Renal cortex interstitium (tissue), 11 donors: ENCODE data around the gene CMSS1. TPM values are rescaled to one million over a fixed set of nuclear protein-coding genes. Genes with fewer than 3 reads are reported as not detected.
A peak's percentile ranks its signal among the peaks of the same experiment; 100 is the strongest.

Experiments used
- DNase-seq, 11 donors: peaks; one replicate each; pipeline ENCODE4 v3.0.0-alpha.2; 2013; ENCODE audit warnings: low read depth in 9 of 11, low spot score in 4 of 11; ENCODE audit errors: extremely low read depth in 1 of 11
- polyA plus RNA-seq, 3 donors: library from polyadenylated mRNA; unstranded; fragments of 120-200 nt; gene quantifications; one replicate each; pipeline ENCODE4 v1.2.1, GENCODE V29; 2013; ENCODE audit not compliant: insufficient read length in 3 of 3

CMSS1 gene
- polyA plus RNA-seq, 3 donors = 43.2 to 47.4 (median 44.5) TPM

- DNase-seq = no peak
Measured at GRCh38 chr3:99867594-99868310, 50.1 kb downstream of the CMSS1 start.

DNA sequence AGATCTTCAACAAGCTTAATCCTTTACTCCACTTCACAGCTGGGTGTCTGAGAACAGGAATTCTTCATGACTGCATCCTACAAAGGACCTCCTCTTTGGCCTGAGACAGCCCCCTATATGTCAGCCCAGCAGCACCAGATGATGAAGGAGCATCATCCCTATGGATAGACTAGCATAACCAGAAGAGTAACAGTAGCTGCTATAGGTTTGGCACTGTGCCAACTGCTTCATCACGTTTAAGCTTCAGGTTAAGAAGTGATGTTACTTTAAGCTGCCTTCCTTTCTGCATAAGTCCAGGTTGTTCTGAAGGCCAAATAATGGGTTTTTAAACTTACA lies 50.6 kb downstream of the CMSS1 start:
- DNase-seq = no peak

- DNase-seq = peak in 3 of 11 donors; percentile 40 to 57 (median 54)
Measured at GRCh38 chr3:99869621-99870020, 52.0 kb downstream of the CMSS1 start.

DNA sequence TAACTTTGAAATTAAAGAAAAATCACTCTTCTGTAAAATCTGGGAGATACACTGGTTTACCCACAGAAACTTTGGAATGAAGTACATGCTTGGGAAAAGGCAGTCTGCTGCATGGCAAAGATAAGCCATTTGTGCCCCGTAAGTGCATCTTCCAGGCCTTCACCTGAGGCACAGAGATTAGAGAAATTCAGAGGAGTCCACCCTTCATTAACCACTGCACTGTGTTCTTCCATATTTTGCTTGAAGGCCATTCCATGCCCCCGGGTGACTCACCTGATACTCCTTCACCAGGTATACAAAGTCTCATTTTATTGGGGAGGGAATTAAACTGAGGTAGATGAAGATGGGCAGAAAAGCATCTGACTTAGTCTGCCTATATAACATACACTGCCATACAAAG lies 53.0 kb downstream of the CMSS1 start:
- no peak for DNase-seq

DNA sequence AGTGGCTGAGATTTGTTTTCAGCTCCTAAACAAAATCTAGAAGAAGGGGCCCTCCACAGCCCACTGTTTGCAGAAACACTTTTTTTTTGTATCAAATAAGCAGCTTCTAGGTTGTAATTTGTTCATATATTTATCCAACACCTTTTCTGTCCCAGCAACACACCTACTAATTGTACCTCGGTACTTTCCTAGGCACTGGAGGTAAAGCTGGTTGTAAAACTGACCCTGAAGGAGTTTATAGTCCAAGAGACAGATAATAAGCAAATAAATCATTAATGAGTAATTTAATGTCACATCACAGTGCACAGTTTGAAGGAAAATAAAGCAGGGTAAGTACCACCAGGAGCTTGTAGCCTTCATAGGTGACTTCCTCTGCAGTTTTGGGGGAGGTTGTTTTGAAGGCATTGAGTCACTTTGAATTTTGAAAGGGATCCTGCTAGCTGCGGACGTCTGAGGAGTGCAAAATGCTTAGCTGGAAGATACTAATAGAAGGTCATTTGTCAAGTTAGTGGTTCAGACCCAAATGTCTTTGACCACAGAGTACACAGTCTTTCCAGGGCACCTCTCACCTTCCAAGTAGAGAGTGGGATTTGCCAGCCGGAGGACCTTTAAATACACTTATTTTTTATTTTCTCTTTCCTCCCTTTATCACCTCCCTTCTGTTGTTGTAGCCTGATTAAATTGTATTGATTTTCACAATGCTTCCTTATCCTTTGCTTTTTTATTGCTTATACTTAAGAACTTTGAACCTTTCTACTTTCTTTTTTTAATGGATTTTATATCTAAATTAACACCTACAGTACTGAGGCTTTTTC lies 53.8 kb downstream of the CMSS1 start:
- DNase-seq = no peak

GRCh38 chr3:99872923-99873254 lies 55.2 kb downstream of the CMSS1 start:
- DNase-seq = no peak

DNA sequence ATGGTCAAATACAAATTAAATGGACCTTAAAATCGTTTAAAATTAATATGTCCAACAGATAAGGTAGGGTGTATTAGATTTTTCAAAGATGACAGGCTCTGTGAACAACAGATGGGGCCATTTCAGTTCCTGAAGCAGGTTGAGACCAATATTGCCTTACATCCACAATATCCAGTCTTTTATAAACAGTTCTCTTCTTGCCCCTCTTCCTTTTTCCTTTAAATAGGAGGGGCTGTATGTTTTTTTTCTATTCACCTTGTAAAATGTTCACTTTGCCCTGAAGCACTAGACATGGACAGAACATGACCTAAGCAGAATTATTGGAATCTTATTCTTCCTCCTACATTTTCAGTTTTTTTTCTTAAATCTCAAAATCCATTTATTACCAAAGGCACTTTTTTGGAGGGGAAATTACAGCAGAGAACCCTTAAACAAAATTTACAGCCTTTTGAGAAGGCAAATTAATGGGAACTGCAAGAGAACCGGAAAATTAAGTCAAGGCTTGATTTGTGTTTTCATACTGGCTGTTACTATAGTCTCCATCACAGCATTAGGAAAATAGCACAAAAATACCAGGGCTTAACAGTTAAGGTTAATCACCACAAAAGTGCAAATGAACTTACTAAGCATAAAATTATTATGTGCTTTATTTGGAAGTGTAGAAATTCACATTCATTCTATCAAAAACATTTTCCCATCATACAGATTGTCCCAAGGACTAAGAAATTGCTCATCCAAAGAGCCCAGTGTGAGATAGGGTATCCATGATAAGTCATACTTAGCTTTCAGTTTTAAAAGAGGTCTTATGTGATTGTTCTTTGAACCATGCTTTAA lies 55.8 kb downstream of the CMSS1 start:
- peak in 1 of 11 donors; percentile 41 for DNase-seq

GRCh38 chr3:99874237-99875002 lies 56.8 kb downstream of the CMSS1 start:
- DNase-seq = no peak

DNA sequence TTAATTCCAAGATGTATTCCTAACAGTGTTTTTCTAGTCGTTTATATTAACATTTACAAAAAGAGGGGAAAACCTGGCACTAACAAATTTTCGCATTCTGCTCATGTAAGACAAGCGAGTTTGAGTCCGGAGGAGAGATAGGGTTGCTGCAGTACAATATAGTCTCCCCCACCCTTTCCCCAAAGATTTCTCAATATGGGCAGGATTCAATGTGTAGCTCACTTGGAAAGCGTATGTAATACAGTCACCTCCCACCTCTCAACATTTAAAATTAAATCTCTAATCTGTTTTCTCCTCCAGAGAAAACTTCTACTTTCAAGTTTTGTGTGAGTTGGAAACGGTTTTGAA lies 57.9 kb downstream of the CMSS1 start:
- DNase-seq = no peak

GRCh38 chr3:99875929-99876841 lies 58.5 kb downstream of the CMSS1 start:
- peak in 10 of 11 donors; percentile 68 to 83 (median 82) for DNase-seq

DNA sequence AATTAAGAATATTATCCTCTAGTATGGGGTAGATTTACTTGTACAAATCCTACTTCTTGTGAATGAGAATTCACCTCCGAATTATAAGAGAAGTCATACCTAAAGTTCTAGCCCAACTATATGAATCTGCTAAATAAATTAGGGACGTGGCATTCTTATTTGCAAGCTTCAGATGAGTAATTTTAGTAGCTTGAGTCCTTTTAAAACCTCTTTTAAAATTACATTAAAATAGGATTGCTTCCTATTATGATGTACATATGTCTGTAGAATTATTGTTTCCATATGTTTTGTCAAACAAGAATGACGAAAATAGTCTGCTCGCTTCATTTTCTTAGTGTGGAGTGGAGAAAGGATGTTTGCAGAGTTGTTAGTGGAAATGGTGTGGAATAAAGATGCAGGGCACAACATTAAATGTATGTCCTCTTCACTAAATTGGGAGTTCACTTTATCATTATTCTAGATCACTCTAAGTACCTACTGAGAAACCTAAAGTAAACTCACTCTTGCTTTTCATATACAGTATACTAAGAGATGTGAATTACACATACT lies 59.4 kb downstream of the CMSS1 start:
- DNase-seq = no peak

DNA sequence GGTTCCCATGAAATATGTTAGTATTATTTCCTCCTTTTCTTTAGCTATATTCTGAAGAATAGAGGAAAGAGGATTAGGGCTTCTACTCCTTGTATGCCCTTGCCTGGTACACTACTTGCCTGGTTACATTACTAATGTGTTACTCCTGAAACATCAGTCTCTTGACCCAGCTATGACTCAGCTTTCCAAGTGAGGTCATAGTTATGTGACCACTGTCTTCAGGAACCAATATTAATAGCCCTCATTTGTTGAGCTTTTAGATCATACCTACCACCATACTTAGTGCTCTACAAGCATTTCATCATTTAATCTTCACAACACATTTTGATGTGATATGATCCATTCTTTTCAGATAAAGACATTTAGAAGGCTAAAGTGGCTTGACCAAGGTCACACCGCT lies 60.3 kb downstream of the CMSS1 start:
- DNase-seq = no peak

GRCh38 chr3:99879275-99879674 lies 61.6 kb downstream of the CMSS1 start:
- DNase-seq = no peak

DNA sequence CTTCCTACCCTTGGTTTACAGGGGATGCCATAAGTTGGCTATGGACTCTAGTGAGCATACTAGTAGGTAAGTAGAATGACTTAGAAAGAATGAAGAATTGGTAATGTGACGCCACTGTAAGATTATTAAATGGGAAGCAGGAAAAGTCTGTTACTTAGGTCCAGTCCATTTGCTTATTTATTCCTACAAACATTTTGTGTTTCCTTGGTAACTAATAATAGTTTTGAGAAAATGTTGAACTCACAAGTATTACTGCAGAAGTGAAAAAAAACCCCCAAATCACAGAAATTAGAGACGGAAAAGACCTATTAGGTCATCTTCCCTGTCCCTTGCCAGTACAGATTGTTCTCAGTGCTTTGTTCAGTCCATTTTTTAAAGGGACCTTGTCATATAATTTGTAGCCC lies 63.5 kb downstream of the CMSS1 start:
- DNase-seq = no peak

GRCh38 chr3:99882436-99883137 lies 64.9 kb downstream of the CMSS1 start:
- DNase-seq = no peak

- DNase-seq = no peak
Measured at GRCh38 chr3:99883138-99883461, 65.4 kb downstream of the CMSS1 start.

DNA sequence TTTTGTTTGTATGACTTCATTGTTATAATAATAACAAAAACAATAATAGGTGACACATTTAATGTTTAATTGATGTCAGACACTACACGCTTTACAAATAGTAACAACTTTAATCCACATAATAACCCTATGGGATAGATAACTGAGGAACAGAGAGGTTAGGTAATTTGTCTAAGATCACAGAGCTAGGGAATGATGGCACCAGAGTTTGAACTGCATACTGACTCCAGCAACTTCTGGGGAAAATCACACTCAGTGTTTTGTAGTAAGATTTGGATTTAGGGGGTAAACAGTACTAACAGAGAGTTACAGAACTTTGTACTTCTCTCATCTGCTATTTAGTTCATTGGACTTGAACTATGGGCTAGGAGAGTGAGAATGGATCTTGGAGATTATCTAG lies 66.0 kb downstream of the CMSS1 start:
- DNase-seq = no peak

- DNase-seq = no peak
Measured at GRCh38 chr3:99884484-99884883, 66.8 kb downstream of the CMSS1 start.
